GM19324 (cell line): Measurements from ENCODE around the gene KIAA0586.
"Not testable (repeated sequence)": the region's sequence is repeated elsewhere in the genome, so short reads cannot be mapped to it uniquely, and the experiment has no call there.

Experiments used
- ATAC-seq: cut with Tn5 transposase; IDR thresholded peaks from one replicate; pipeline ENCODE4 v1.9.1; 2021; ENCODE audit warnings: mild to moderate bottlenecking, moderate library complexity; ENCODE audit not compliant: unreplicated experiment, low FRiP score

KIAA0586 gene

DNA sequence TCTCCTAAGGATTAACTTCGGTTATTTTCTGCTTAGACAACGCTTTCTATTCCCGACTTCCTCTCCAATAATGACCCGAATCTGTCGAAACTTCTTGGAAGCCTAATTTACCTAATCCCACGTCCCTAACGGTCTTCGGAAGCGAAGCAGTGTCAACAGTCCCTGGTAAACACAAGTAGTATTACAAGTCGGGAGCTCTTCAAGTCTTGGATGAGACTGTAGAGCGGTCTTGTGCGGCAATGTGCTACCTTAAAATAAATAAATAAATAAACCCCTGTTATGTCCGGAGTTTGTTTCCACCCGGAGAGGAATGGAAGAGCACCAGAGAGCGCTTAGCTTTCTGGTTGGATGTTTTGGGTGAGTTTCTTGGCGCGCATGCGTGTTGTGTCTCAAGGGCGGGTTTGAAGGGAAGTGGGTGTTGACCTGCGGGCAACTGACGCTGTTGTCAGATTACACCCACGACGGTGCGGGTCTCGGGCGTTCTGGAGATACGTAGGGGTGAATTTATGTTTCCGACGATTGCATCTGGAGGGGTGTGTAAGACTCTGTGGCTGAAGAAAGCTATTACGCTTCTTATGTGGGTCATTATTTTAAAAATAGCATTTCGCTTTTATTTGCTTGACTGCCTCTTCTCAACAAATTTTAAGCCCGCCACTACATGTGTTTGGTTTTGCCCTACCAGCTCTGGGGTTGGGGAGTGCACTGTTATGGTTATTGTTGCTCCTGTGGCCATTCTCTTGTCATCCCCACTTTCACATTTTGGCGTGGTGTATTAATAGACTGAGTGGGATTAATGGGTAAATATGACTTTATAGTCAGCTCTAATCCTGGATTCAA lies at the start of gene KIAA0586, which contains the start of gene TIMM9:
Gene KIAA0586, plus strand, starts transcription at position 439 of the 837 bp plus-strand sequence. CDS start 546 bp downstream, outside the sequence.
Gene TIMM9, minus strand, starts transcription at position 251 of the 837 bp plus-strand sequence. CDS start 15,586 bp downstream, outside the sequence.
- ATAC-seq: peak; percentile 93

DNA sequence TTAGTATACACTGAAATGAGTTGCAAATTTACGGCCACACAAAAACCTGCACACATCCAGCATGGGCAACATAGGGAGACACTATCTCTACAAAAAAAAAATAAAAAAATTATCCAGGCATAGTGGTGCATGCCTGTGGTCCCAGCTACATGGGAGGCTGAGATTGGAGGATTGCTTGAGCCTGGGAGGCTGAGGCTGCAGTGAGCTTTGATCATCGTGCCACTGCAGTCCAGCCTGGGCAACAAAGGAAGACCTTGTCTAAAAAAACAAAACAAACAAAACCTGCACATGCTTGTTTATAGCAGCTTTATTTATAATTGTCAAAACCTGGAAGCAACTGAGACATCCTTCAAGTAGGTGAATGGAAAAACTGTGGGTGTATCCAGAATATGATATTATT lies 36.7 kb upstream of the KIAA0586 start:
- no peak for ATAC-seq

DNA sequence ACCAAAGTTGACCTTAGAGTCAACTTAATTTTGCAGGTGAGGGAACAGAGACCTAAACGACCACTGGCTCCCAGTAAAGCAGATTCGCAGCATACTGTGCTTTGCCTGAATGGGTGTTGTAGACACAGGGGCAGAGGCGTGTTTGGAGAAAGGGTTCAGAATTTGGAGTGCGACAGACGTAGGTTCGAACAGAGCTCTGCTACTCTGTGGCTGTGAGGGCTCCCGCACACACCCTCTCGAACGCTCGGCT lies 32.0 kb upstream of the KIAA0586 start:
- ATAC-seq: no peak

- peak; percentile 94 for ATAC-seq
Observed at GRCh38 chr14:58395812-58396788, 31.4 kb upstream of the KIAA0586 start, which contains the start of gene TOMM20L. Gene TOMM20L, plus strand, starts transcription at chr14:58395930. Its CDS starts 28 bp downstream, at chr14:58395958.

GRCh38 chr14:58397156-58397555 lies 30.4 kb upstream of the KIAA0586 start:
- ATAC-seq: no peak

DNA sequence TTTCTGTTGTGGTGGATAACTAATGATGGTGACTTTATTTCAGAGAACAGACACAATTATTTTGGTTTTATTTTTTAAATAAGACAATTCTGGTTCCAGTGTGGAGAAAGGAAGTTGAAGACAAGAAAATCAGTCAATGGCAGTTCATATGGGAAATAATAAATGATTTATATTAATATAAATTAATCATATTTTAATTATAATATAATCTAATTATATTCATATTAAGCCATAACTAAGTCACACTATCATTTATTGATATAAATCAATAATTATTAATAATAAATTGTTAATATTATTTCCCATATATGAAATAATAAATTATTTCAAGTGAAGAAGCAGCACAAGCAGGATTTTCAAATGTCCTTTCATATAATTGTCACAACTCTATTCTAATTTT lies 29.0 kb upstream of the KIAA0586 start:
- no peak for ATAC-seq

GRCh38 chr14:58398895-58399294 lies 28.6 kb upstream of the KIAA0586 start:
- ATAC-seq: no peak

DNA sequence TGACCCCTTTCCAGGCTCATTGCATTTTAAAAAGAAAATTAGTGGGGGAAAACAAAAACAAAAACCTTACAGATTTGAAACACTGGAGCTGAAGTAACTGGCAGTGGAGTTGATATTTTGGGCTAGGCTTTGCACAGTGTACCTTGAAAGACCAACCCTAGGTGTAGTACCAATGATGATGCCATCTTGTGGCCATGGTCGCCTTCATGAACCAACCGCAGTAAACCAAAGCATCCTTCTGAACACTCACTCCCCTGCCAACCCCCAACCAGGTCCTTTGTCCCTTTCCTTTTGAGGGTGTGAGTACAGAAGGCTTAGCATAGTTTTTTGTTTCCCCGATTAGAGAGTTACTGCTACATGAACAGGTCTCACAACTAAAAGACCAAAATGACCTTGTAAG lies 25.9 kb upstream of the KIAA0586 start:
- no peak for ATAC-seq

DNA sequence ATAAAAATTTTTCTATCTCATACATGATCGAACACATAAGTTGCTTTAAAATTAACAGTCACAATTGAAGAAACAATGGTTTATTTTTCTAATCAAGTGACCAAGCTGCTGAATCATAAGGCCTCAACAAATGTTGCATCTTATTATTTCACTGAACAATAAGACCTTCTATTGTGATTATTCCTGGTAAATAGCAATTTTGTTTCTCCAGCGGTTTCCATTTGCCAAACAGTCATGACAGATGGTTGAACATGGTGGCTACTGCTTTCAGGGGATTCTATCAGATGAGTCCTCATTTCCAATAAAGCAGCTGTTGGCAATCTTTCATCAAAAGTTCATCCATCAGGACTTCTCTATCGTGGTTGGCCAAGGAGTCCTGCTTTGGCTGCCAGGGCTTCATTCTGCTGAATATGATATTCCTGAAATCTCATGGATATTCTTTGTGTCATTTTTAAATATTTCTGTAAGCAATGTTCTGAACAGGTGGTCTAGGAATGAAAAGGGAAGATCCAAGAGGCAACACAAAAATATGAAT lies 18.8 kb upstream of the KIAA0586 start:
- ATAC-seq: no peak

GRCh38 chr14:58414845-58415244 lies 12.7 kb upstream of the KIAA0586 start:
- ATAC-seq: no peak

GRCh38 chr14:58415636-58416547 lies 11.6 kb upstream of the KIAA0586 start:
- no peak for ATAC-seq

GRCh38 chr14:58416934-58417333 lies 10.6 kb upstream of the KIAA0586 start:
- not testable (repeated sequence) for ATAC-seq

- ATAC-seq: peak; percentile 56
Observed at GRCh38 chr14:58426670-58427280, 744 bp upstream of the KIAA0586 start.

DNA sequence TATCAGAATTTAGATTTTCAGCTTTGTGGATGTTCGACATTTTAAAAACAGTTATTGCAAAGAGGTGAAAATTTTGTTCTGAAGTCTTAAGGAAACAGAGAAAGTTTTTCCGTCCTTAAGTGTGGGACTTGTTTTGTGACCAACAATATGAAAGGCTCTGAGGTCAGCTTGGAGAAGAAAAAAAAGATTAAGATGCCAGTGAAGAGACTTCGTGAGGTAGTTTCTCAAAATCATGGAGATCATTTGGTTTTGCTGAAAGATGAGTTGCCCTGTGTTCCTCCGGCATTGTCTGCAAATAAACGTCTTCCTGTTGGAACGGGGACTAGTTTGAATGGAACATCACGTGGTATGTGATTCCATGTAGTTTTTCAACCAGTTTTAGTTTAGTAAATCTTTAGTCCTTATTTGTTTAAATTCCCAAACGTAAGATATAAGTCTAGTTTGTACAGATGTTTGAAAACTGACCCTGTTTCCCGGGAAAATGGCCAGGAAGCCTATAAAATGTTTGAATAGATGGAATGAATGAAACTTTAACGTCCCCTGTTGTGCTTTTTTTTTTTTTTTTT lies 682 bp downstream of the KIAA0586 start:
- no peak for ATAC-seq

- no peak for ATAC-seq
Observed at GRCh38 chr14:58430156-58430555, 2.6 kb downstream of the KIAA0586 start.

- ATAC-seq: no peak
Observed at GRCh38 chr14:58439476-58439875, 12.0 kb downstream of the KIAA0586 start.

GRCh38 chr14:58444627-58445026 lies 17.1 kb downstream of the KIAA0586 start:
- no peak for ATAC-seq

DNA sequence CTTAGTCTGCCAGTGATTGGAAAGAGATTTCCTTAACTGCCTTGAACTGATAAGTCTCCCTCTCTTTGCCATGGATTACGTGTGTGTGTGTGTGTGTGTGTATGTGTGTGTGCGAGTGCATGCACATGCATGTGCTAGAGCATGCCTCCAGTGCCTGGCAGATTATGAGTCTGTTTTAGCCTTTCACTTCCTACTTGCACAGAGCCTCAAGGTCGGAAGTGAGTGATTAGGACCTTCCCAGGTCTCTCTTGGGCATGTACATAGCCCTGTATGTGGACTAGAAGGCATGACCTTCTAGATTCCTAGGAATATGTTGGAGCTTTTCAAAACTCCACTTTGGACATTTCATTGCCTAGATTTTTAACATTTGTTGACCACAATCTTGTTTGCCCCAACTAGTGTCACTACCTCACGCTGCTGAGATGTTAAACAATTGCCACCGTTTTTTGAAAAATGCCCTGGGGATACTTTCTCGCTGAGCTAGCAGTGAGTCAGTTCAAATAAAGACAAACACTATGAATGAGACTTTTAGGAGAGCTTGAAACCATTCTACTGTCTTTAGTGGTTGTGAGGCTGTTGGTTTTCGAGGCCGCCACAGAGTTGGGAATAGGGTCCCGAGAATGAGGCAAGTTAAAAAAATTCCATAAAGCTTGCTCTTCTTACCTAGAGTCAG lies 28.2 kb downstream of the KIAA0586 start:
- no peak for ATAC-seq

GRCh38 chr14:58460772-58461171 lies 33.3 kb downstream of the KIAA0586 start:
- no peak for ATAC-seq
